ENCODE measurements around the gene NDNF.

DNA sequence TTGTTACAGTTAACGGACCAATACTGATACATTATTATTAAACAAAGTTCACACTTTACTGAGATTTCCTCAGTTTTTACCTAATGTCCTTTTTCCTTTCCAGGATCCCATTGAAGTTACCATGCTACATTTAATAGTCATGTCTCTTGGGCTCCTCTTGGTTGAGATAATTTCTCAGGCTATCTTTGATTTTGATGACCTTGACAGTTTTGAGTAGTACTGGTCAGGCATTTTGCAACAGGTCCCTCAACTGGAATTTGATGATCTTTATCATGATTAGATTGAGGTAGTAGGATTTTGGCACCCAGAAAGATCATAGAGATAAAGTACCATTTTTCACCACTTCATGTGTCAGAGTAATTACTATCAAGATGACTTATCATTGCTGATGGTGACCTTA lies 53.8 kb downstream of the NDNF start:
- TF ChIP-seq POLR2A (IDR thresholded peaks at IDR 0.05), result no peak
- TF ChIP-seq CTCF (IDR thresholded peaks at IDR 0.05), result no peak

Data from esophagus squamous epithelium (tissue), 4 donors.